Motor neuron (in vitro differentiated cells): ENCODE results near the gene JTB. TPM values are rescaled to one million over a fixed set of nuclear protein-coding genes. Genes with fewer than 3 reads are reported as not detected.

Experiments
- total RNA-seq, 8 experiments: library from RNA; unstranded; fragments of 300-600 nt; gene quantifications; 2 replicates each; pipeline versions ENCODE4 v1.2.3 to v1.2.4, GENCODE V29; 2022

JTB gene
- total RNA-seq, 8 experiments from 2014 or later, result 78.1 to 140 (median 109) TPM

Other genes starting within 250 kb of the JTB start
- 10 to 100 TPM; 33.0 to 70.4 (median 44.9) TPM for gene INTS3, start 249.6 kb downstream of the JTB start, total RNA-seq
- gene SLC27A3, start 202.3 kb downstream of the JTB start, total RNA-seq, result 10 to 100 TPM in 5 of 8 experiments, 1 to 10 TPM in 3; 5.0 to 49.7 (median 15.3) TPM
- 10 to 100 TPM in 7 of 8 experiments, 1 to 10 TPM in 1; 6.6 to 36.5 (median 23.7) TPM for gene GATAD2B, start 54.7 kb downstream of the JTB start, total RNA-seq
- gene DENND4B, start 31.0 kb downstream of the JTB start, total RNA-seq, result 10 to 100 TPM; 11.5 to 46.0 (median 29.8) TPM
- 10 to 100 TPM in 7 of 8 experiments, 1 to 10 TPM in 1; 7.1 to 15.3 (median 13.0) TPM for gene CRTC2, start 19.1 kb downstream of the JTB start, total RNA-seq
- gene SLC39A1, start 14.1 kb downstream of the JTB start, total RNA-seq, result 100 to 1,000 TPM in 1 of 8 experiments, 10 to 100 TPM in 7; 36.6 to 117 (median 57.0) TPM
- gene CREB3L4, start 9.8 kb downstream of the JTB start, total RNA-seq, result 10 to 100 TPM in 6 of 8 experiments, 1 to 10 TPM in 2; 7.1 to 30.0 (median 19.5) TPM
- 100 to 1,000 TPM in 2 of 8 experiments, 10 to 100 TPM in 6; 27.3 to 276 (median 64.2) TPM for gene RAB13, start 8.7 kb upstream of the JTB start, total RNA-seq
- over 10,000 TPM in 4 of 8 experiments, 1,000 to 10,000 TPM in 4; 2,543 to 20,464 (median 10,879) TPM for gene RPS27, start 13.1 kb upstream of the JTB start, total RNA-seq
- gene NUP210L, start 177.4 kb upstream of the JTB start, total RNA-seq, result under 1 TPM; 0.10 to 0.60 (median 0.31) TPM
- 100 to 1,000 TPM; 142 to 388 (median 227) TPM for gene TPM3, start 214.4 kb upstream of the JTB start, total RNA-seq
- gene CFAP141, start 228.7 kb upstream of the JTB start, total RNA-seq, result 1 to 10 TPM in 1 of 8 experiments, not detected in 7; 3.7 TPM
- gene UBAP2L, start 243.3 kb upstream of the JTB start, total RNA-seq, result 100 to 1,000 TPM in 5 of 8 experiments, 10 to 100 TPM in 3; 75.6 to 188 (median 117) TPM